ENCODE results near the gene NPW. TPM values are rescaled to one million over a fixed set of nuclear protein-coding genes. Genes with fewer than 3 reads are reported as not detected.

NPW gene
- total and polyA plus RNA-seq, 8 donors, result 0.43 to 2.7 (median 0.82) TPM

- Histone ChIP-seq H3K27ac (no peak overlapping the region), H3K36me3 (peaks cover 0 to 23% (median 8%) of the 10 kb centered on the region in 3 donors), H3K4me3 (no peak overlapping the region), H3K4me1 (no peaks in the 10 kb centered on the region), H3K27me3 (no peaks in the 10 kb centered on the region), H3K9me3 (no peaks in the 10 kb centered on the region)
- intact Hi-C loops (cut with DNase I), result no loop called here
- FAIRE-seq, result no peak
- no peak for TF ChIP-seq CTCF (IDR thresholded peaks at IDR 0.05)
- ATAC-seq, result no peak
- 87 to 89% methylated on average over 13 of the region's 13 CpGs for WGBS, 2 donors
- DNase-seq, result peak in 2 of 6 donors; percentile 16 to 37
These were observed 38.8 kb downstream of the NPW start for GRCh38 chr16:2058420-2058819.

GRCh38 chr16:2058872-2059271, 39.3 kb downstream of the NPW start:
- no peaks in the 10 kb centered on the region for H3K27me3 ChIP-seq
- DNase-seq, result peak in 1 of 6 donors; percentile 18
- no peak for TF ChIP-seq CTCF (IDR thresholded peaks at IDR 0.05)
- no peak for FAIRE-seq
- no peaks in the 10 kb centered on the region for H3K9me3 ChIP-seq
- no peak overlapping the region for H3K27ac ChIP-seq
- intact Hi-C loops (cut with DNase I), result no loop called here
- H3K4me1 ChIP-seq, result no peaks in the 10 kb centered on the region
- no peak overlapping the region for H3K4me3 ChIP-seq
- ATAC-seq, result no peak
- peaks cover 0 to 19% (median 8%) of the 10 kb centered on the region in 3 donors for H3K36me3 ChIP-seq
- WGBS, 2 donors, result 96 to 99% methylated on average over 10 of the region's 10 CpGs

GRCh38 chr16:2060346-2060745, 40.8 kb downstream of the NPW start:
- no peak overlapping the region for H3K27ac ChIP-seq
- H3K27me3 ChIP-seq, result no peaks in the 10 kb centered on the region
- H3K9me3 ChIP-seq, result no peaks in the 10 kb centered on the region
- ATAC-seq (no peak), FAIRE-seq (no peak), DNase-seq (peak in 2 of 6 donors; percentile 17 to 67)
- peaks cover 0 to 23% (median 8%) of the 10 kb centered on the region in 3 donors for H3K36me3 ChIP-seq
- intact Hi-C loops (cut with DNase I), result no loop called here
- WGBS, 2 donors, result 86 to 93% methylated on average over 15 to 17 of the region's 17 CpGs
- TF ChIP-seq CTCF (IDR thresholded peaks at IDR 0.05), result no peak
- H3K4me3 ChIP-seq, result no peak overlapping the region
- no peaks in the 10 kb centered on the region for H3K4me1 ChIP-seq

GRCh38 chr16:2061023-2061422, 41.4 kb downstream of the NPW start:
- Histone ChIP-seq H3K4me3 (no peak overlapping the region), H3K27ac (no peak overlapping the region), H3K9me3 (no peaks in the 10 kb centered on the region), H3K36me3 (peaks cover 0 to 29% (median 8%) of the 10 kb centered on the region in 3 donors), H3K4me1 (no peaks in the 10 kb centered on the region), H3K27me3 (no peaks in the 10 kb centered on the region)
- intact Hi-C loops (cut with DNase I), result no loop called here
- no peak for FAIRE-seq
- no peak for ATAC-seq
- 93 to 97% methylated on average over 18 of the region's 18 CpGs for WGBS, 2 donors
- DNase-seq, result peak in 2 of 6 donors; percentile 12 to 55
- TF ChIP-seq CTCF (IDR thresholded peaks at IDR 0.05), result no peak

GRCh38 chr16:2061526-2061925, 41.9 kb downstream of the NPW start:
- H3K36me3 ChIP-seq, result peaks cover 0 to 28% (median 8%) of the 10 kb centered on the region in 3 donors
- TF ChIP-seq CTCF (IDR thresholded peaks at IDR 0.05), result no peak

More at GRCh38 chr16:2061526-2061925, 41.9 kb downstream of the NPW start:
- 94 to 95% methylated on average over 13 of the region's 13 CpGs for WGBS, 2 donors
- Histone ChIP-seq H3K4me3 (no peak overlapping the region), H3K4me1 (no peaks in the 10 kb centered on the region), H3K27me3 (no peaks in the 10 kb centered on the region), H3K27ac (no peak overlapping the region), H3K9me3 (no peaks in the 10 kb centered on the region)
- no peak for DNase-seq
- no peak for FAIRE-seq
- ATAC-seq, result no peak
- intact Hi-C loops (cut with DNase I), result no loop called here
